KOPT-K1 (cell line): ENCODE data around the gene PCDH1.
"Not testable (repeated sequence)": the region's sequence is repeated elsewhere in the genome, so short reads cannot be mapped to it uniquely, and the experiment has no call there.

ENCODE experiments used
- H3K27ac ChIP-seq: fragments of 200-600 bp; sonication (generic); 2 replicates; pipeline ENCODE4 v1.5.1; 2016; ENCODE audit warnings: antibody characterized with exemption, mild to moderate bottlenecking, low read depth, low read length; ENCODE audit not compliant: poor library complexity, severe bottlenecking
- H3K36me3 ChIP-seq: fragments of 200-600 bp; sonication (generic); 2 replicates; pipeline ENCODE4 v1.5.1; 2017; ENCODE audit warnings: antibody characterized with exemption, mild to moderate bottlenecking, low read length, moderate library complexity; ENCODE audit not compliant: insufficient read depth
- H3K9me3 ChIP-seq: fragments of 200-600 bp; sonication (generic); 2 replicates; pipeline ENCODE4 v1.5.1; 2017; ENCODE audit warnings: antibody characterized with exemption, low read length, mild to moderate bottlenecking; ENCODE audit not compliant: insufficient read depth, poor library complexity, severe bottlenecking

PCDH1 gene

DNA sequence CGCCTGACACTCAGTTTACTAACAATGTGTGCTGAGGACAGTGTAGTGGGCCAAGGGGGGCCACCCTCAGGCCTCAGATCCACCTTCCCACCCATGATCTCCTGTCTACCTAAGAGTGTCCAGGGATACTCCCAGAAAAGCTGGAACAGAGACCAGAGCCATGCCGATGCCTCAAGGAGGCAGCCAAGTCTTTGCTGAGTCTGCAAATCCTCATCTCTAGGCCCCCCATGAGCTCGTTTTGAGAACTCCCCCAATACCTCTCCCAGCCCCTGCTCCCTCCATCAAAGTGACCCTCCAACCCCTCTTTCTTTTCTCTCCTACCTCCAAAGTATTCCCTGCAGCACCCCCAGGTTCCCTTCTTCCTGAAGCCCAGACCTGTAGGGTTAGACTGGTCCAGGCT is 53.5 kb downstream of the PCDH1 start:
- Histone ChIP-seq H3K36me3 (no peaks in the 10 kb centered on the region), H3K9me3 (no peaks in the 10 kb centered on the region), H3K27ac (no peak overlapping the region)

DNA sequence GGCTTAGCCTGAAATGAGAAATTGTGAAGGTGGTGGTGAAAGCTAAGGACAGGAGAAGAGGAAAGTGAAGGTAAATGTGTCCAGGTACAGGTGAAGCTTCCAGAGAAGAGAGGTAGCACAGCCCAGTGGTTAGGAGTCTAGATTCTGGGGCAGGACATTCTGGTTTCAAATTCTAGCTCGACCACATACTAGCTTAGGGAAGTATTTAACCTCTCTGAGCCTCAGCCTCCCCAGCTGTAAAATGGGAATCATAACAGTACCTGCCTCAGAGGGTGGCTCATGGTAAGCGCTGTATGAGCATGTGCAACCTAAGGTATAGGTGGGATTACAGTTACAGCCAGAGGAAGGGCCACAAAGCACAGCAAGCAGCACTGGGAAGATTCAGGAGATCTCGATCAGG is 55.2 kb downstream of the PCDH1 start:
- Histone ChIP-seq H3K9me3 (no peaks in the 10 kb centered on the region), H3K36me3 (no peaks in the 10 kb centered on the region), H3K27ac (no peak overlapping the region)

DNA sequence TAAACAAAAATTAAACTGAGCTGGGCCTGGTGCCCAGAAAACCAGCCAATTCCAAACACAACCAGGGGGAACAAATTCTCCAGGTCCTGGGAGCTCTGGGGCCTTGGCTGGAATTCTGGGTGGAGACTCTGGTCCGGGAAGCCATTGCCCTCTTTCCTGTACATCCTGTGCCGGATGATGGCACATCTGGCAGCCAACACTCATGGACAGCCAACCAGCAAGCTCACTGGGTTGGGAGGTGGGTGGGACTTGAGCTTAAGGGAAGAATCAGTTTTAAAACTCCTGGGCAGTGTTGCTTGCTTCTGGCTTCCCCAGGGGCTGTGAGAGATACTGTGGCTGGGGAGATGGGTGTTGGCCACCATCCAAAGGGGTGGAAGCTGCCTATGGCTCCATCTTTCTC is 56.1 kb downstream of the PCDH1 start:
- Histone ChIP-seq H3K9me3 (no peaks in the 10 kb centered on the region), H3K27ac (no peak overlapping the region)

DNA sequence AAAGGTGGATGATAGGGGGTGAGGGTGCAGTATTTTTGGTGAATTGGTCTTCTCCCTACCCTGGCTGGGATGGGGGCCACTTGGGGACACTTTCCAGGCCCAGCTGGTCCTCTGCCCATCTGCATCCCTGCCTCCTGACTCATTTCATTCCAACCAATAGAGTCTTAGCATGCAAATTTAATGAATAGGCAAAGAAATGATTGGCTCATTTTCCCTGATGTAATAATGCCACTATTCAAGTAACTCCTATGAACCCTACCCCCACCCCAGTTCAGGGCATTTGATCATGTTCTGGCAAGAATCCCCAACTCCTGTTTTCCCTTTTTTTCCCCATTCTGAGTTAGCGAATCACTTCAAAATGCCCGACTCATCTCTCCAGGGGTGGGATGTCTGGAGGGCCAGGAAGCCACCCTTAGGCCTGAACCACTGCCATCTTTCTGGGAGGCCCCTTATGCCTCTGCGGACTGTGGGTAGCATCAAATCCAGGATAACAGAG is 56.7 kb downstream of the PCDH1 start:
- Histone ChIP-seq H3K27ac (no peak overlapping the region), H3K9me3 (no peaks in the 10 kb centered on the region), H3K36me3 (no peaks in the 10 kb centered on the region)

More for the DNA sequence above, 56.1 kb downstream of the PCDH1 start:
- H3K36me3 ChIP-seq, result no peaks in the 10 kb centered on the region

DNA sequence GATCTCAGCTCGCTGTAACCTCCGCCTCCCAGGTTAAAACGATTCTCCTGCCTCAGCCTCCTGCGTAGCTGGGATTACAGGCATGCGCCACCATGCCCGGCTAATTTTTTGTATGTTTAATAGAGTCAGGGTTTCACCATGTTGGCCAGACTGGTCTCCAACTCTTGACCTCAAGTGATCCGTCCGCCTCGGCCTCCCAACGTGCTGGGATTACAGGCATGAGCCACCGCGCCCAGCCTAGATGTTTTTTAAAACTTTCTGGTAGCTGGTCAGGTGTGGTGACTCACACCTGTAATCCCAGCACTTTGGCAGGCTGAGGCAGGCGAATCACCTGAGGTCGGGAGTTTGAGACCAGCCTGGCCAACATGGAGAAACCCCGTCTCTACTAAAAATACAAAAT is 57.5 kb downstream of the PCDH1 start:
- not testable (repeated sequence) for H3K9me3 ChIP-seq, H3K36me3 ChIP-seq, H3K27ac ChIP-seq

DNA sequence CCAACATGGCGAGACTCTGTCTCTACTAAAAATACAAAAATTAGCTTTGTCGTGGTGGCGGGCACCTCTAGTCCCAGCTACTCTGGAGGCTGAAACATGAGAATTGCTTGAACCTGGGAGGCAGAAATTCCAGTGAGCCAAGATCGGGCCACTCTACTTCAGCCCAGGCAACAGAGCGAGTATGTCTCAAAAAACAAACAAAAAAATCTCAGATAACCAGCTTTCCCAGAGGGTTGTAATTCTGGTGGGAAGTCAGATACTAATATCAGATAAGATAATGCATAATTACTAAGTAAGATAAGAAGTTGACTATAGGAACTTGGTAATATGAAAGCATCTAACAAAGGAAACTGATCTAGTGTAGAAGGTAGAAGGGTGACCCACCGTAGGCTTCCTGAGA is 60.6 kb downstream of the PCDH1 start:
- Histone ChIP-seq H3K9me3 (no peaks in the 10 kb centered on the region), H3K27ac (no peak overlapping the region), H3K36me3 (no peaks in the 10 kb centered on the region)

DNA sequence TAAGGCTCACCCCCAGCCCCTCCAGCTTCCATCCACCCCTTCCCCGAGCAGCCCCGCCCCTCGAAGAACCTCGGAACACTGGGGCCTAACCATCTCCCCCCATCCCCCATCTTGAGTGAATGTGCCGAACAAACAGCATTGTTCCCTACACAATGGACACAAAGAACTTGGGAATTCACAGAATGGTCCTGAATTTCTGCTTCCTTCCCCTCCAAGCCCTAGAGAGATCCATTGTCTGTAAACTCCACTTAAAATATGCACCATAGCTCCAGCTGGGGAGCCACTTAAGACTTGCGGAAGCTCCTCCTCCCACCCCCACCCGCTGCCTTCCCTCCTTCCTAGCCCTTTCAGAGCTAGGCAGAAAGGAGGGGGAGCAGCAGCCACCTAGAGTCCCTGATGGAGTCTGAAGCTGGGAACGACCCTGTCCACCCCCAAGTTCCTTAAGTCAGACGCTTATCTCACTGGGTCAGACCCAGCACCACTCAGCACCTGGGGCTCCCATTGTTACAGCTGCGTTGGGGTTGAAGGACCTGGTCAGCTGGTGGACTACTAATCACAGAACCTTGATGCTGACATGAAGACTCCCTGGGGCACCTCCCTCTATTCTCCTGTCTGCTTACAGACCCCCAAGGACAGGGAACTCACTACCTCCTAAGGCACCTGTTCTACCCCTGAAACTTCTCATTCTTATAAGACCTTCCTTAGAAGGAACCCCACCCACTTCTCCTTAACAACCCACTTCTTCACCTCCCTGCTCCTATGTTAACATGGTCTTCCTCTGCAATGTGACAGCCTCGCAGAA is 61.4 kb downstream of the PCDH1 start:
- no peak overlapping the region for H3K27ac ChIP-seq
- no peaks in the 10 kb centered on the region for H3K9me3 ChIP-seq
- H3K36me3 ChIP-seq, result no peaks in the 10 kb centered on the region

DNA sequence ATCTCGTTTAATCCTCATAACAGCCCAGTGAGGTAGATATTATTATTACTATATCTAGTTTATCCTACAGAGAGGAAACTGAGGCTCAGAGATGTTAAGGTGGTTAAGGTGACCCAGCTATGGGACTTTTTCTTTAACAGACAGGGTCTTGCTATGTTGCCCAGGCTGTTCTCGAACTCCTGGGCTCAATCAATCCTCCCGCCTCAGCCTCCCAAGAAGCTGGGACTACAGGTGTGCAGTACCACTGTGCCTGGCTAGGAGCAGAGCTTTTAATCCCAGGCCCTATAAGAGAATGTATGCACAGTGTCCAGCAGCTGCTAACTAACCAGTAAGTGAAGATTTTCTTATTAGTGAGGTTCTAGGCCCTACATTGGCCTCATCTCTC is 62.4 kb downstream of the PCDH1 start:
- Histone ChIP-seq H3K9me3 (no peaks in the 10 kb centered on the region), H3K36me3 (no peaks in the 10 kb centered on the region), H3K27ac (no peak overlapping the region)

DNA sequence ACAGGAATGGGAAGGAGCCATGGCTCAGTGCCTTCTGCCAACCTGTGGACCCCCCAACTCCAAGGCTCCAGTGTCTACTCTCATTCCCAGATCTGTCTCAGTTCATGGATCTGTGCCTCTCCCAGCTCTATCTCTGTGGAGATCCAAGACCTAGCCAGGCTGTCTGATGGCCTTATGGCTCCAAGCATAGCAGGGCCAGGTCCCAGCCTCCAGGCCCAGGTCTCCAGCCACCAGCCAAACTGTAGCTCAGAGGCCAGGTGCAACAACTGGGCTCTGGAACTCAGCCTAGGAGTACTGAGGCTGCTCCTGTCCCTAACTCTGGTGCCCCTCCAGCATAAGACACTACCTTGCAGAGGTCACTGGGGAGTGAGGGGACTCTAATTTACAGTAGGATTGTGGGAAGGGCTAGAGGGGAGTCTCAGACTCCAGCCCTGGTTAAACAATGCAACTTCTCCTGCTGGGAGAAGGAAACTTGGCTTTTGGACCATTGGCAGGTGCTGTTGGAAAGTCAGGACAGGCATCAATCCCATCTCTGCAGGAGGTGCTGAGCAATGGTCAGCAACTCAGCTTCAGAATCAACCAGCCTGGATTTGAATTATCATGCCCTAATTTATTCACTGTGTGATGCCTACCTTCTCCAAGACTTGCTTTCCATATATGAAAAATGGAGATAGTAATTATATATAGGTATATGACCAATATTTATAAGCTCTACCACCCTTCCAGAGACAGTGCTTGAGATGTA is 63.0 kb downstream of the PCDH1 start:
- Histone ChIP-seq H3K27ac (no peak overlapping the region), H3K9me3 (no peaks in the 10 kb centered on the region)

DNA sequence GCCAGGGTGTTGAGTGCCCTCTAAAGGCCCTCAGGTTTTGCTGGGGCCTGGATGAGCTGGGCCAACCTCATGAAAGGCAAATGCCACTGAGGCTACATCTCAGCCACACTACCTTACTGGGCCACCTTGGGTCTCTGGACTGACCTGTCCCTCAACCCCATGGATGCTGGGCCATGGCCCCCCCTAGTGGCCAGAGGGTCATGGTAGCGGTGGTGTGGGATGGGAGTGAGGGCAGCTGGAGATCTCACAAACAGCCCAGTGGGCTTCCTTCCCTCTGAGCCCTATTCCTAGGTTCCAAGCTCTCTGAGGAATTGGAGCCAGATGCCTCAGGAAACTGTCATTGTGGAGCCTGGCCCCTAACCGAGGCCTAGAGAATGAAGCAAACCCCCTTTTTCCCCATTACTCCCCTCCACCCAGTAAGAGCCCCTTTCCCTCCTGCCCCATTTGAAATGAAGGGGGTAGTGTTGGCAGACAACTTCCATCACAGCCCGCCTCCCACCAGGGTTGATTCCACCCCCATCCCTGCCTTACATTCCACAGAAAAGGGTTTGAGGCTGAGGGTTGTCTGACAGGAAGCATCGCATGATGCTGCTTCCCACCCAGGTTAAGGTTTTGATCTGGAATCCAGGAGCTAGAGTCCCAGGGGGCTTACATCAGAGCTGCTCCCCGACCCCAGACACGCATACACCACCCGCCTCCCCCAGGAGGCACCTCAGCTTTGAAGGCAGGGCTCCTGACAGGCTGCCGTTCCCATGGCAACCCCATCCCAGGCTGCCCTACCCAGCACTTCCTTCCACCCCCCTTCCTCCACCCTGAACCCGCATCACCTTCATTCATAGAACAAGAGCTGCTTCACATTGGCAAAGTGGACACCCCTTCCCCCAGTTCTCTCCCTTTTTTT is 63.9 kb downstream of the PCDH1 start:
- H3K36me3 ChIP-seq, result no peaks in the 10 kb centered on the region
- H3K27ac ChIP-seq, result no peak overlapping the region
- H3K9me3 ChIP-seq, result no peaks in the 10 kb centered on the region

More for the DNA sequence above, 63.0 kb downstream of the PCDH1 start:
- H3K36me3 ChIP-seq, result no peaks in the 10 kb centered on the region

DNA sequence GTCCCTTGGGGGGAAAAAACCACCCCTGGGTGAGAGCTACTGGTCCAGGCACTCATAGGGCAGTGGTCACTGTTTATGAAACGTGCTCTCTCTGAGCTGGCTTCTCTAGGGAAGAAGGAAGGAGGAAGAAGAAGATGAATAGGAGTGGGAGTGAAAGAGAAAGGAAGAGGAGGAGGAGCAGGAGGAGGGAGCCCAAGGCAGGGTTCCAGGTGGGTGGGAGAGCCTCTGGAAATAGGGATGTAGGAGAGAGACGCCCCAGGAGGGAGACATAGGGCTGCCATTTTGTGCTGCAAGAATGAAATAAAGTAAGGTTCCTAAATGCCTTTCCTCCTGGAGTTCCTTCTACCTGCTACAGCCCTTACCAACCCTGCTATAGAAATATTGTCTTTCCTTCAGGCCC is 65.7 kb downstream of the PCDH1 start:
- Histone ChIP-seq H3K9me3 (no peaks in the 10 kb centered on the region), H3K27ac (no peak overlapping the region), H3K36me3 (no peaks in the 10 kb centered on the region)

DNA sequence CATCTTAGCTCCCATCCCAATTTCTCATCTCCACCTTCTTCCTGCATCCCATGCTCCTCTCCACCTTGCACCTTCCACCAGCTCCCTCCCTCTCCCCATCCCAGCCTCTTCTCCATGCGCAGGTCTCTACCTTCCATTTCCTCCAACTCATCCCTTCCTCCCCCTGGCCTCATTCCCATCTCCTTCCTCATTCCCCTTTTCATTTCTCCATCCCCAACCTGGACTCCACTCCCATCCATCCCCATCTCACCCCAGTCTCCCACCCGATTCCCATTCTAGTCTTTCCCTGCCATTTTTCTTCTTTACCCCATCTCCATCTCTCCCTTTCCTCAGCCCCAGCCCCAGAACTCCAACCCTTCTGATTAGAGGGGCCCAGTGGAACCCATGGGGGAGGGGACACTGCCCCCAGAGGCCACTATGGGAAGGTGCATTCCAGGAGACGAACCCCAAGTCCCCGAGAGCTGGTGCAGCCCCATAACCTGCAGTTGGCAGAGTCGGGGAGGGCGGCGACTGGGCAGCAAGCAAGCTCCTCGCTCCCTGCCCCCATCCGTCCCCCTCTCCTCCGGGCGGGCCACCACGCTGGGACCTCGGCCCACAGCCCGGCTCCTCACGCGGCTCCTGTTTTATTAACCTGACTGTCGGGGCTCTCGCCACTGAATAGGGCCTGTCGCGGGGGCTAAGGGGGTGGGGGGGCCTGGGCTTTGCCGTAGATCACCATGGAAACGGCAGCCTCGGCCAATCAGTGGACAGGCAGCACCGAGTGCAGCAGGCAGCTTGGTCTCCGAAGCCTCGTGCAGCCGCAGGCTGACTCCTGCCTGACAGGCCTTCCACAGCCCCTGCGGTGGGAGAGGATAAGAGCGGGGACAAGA is 66.7 kb downstream of the PCDH1 start:
- H3K36me3 ChIP-seq, result no peaks in the 10 kb centered on the region
- H3K27ac ChIP-seq, result no peak overlapping the region
- H3K9me3 ChIP-seq, result no peaks in the 10 kb centered on the region

DNA sequence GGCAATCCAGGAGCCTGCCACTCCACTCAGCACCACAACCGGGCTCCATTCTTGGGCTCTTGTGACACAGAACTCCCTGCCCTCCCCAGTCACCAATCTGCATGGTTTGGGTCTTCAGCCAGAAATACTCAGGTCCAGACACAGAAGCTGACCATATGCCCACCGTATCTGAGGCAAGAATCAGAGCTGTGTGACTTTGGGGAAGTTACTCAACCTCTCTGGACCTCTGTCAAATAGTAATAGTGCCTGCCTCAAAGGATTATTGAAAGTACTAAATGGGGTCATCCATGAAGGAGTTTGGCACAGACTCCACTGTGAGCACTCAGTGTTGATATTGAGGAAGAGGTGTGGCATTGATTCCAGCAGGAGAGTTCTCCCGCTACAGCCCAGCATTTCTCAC is 67.5 kb downstream of the PCDH1 start:
- Histone ChIP-seq H3K27ac (no peak overlapping the region), H3K36me3 (no peaks in the 10 kb centered on the region)

DNA sequence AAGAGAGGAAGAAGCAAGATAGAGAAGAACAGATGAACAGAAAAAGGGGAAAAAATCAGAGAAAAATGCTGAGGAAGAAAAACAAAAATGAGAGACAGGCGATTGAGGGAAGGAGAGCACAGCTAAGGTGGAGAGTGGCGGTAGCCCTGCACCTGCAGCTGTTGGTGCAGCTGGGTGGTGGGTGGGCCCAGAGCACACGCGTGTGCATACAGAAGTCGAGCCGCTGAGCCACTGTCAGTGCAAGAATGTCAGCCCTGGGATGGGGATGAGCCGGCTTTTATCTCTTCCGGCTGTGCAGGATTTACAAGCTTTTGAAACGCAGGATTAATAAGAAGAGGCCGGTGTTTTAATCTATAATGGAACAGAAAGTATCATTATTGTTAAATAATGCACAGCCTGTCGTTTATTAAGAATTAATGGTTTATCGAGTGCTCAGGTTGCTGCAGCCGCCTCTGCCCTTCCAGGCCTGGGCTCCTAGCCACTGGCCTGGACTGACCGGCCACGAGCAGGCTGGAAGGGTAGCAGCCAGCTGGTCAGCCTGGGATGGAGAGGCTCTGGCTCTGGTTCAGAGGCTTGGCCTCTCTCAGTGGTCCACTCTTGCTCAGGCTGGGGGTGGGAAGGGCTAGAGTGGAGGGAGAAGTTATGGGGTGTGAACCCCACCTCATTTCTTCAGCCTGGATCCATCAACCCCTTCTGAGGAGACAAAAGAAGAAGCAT is 68.7 kb downstream of the PCDH1 start:
- H3K27ac ChIP-seq, result no peak overlapping the region
- H3K36me3 ChIP-seq, result no peaks in the 10 kb centered on the region
- H3K9me3 ChIP-seq, result no peaks in the 10 kb centered on the region

More for the DNA sequence above, 67.5 kb downstream of the PCDH1 start:
- no peaks in the 10 kb centered on the region for H3K9me3 ChIP-seq
